ENCODE results near the gene TAS2R31. TPM values are rescaled to one million over a fixed set of nuclear protein-coding genes. Genes with fewer than 3 reads are reported as not detected.

Gene TAS2R31
- total and polyA plus RNA-seq, 10 of the 15 experiments (the other 5 are each of a cell fraction or from before 2014, with no cell fraction given): 0.09 to 4.9 (median 0.77) TPM

- TF ChIP-seq, protein P1, sequence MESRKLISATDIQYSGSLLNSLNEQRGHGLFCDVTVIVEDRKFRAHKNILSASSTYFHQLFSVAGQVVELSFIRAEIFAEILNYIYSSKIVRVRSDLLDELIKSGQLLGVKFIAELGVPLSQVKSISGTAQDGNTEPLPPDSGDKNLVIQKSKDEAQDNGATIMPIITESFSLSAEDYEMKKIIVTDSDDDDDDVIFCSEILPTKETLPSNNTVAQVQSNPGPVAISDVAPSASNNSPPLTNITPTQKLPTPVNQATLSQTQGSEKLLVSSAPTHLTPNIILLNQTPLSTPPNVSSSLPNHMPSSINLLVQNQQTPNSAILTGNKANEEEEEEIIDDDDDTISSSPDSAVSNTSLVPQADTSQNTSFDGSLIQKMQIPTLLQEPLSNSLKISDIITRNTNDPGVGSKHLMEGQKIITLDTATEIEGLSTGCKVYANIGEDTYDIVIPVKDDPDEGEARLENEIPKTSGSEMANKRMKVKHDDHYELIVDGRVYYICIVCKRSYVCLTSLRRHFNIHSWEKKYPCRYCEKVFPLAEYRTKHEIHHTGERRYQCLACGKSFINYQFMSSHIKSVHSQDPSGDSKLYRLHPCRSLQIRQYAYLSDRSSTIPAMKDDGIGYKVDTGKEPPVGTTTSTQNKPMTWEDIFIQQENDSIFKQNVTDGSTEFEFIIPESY (IDR thresholded peaks at IDR 0.05): no peak
- TF ChIP-seq MYB (IDR thresholded peaks at IDR 0.05; ENCODE audit: borderline replicate concordance, low read depth, low read length): no peak
- no peak for TF ChIP-seq ATF3 (IDR thresholded peaks at IDR 0.05; ENCODE audit: borderline replicate concordance, extremely low read depth, low read depth, low read length)
- no peak for TF ChIP-seq SRF (IDR thresholded peaks at IDR 0.05; ENCODE audit: low read depth in 2 of 2, low read length in 2 of 2)
- TF ChIP-seq, protein P2, sequence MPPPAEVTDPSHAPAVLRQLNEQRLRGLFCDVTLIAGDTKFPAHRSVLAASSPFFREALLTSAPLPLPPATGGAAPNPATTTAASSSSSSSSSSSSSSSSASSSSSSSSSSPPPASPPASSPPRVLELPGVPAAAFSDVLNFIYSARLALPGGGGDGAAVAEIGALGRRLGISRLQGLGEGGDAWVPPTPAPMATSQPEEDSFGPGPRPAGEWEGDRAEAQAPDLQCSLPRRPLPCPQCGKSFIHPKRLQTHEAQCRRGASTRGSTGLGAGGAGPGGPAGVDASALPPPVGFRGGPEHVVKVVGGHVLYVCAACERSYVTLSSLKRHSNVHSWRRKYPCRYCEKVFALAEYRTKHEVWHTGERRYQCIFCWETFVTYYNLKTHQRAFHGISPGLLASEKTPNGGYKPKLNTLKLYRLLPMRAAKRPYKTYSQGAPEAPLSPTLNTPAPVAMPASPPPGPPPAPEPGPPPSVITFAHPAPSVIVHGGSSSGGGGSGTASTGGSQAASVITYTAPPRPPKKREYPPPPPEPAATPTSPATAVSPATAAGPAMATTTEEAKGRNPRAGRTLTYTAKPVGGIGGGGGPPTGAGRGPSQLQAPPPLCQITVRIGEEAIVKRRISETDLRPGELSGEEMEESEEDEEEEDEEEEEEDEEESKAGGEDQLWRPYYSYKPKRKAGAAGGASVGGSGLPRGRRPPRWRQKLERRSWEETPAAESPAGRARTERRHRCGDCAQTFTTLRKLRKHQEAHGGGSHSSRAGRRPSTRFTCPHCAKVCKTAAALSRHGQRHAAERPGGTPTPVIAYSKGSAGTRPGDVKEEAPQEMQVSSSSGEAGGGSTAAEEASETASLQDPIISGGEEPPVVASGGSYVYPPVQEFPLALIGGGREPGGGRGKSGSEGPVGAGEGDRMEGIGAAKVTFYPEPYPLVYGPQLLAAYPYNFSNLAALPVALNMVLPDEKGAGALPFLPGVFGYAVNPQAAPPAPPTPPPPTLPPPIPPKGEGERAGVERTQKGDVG (CRISPR knock-in tag; IDR thresholded peaks at IDR 0.05): no peak
- TF ChIP-seq MEF2A (IDR thresholded peaks at IDR 0.05; ENCODE audit: insufficient read depth, low read depth, low read length): no peak
- TF ChIP-seq IKZF1 (conservative IDR thresholded peaks at IDR 0.05): no peak
- TF ChIP-seq TCF12 (IDR thresholded peaks at IDR 0.05; ENCODE audit: low read depth, low read length): no peak
- no peak for TF ChIP-seq CREB1 (IDR thresholded peaks at IDR 0.05; ENCODE audit: low read depth)
- 0 out of 2 replicates have a peak, but pooled peaks have one; percentile 44 for TF ChIP-seq ZNF217 (IDR thresholded peaks at IDR 0.05)
- peak; percentile 44; the same call in 1 of the 2 replicates for TF ChIP-seq NFIC (IDR thresholded peaks at IDR 0.05; ENCODE audit: low read depth, low read length)
- TF ChIP-seq MLLT1 (IDR thresholded peaks at IDR 0.05): no peak
- peak; percentile 54 for TF ChIP-seq CBFB (IDR thresholded peaks at IDR 0.05; ENCODE audit: low read depth)
- TF ChIP-seq LARP7 (IDR thresholded peaks at IDR 0.05): no peak
- TF ChIP-seq DPF2 (IDR thresholded peaks at IDR 0.05): no peak
- peak; percentile 41; the same call in 1 of the 3 replicates for TF ChIP-seq POU2F2 (IDR thresholded peaks at IDR 0.05; ENCODE audit: borderline replicate concordance, low read depth, low read length)
- TF ChIP-seq POLR2AphosphoS5 (IDR thresholded peaks at IDR 0.05; ENCODE audit: low read length): no peak
- TF ChIP-seq NBN (IDR thresholded peaks at IDR 0.05): no peak
- no peak for TF ChIP-seq TARDBP (IDR thresholded peaks at IDR 0.05; ENCODE audit: borderline replicate concordance)
- TF ChIP-seq BMI1 (IDR thresholded peaks at IDR 0.05; ENCODE audit: borderline replicate concordance): no peak
- no peak for TF ChIP-seq NFYA (IDR thresholded peaks at IDR 0.05; ENCODE audit: borderline replicate concordance, low read depth, low read length)
- no peak for TF ChIP-seq CHD2 (IDR thresholded peaks at IDR 0.05; ENCODE audit: borderline replicate concordance, low read depth, low read length)
- TF ChIP-seq, protein P3, sequence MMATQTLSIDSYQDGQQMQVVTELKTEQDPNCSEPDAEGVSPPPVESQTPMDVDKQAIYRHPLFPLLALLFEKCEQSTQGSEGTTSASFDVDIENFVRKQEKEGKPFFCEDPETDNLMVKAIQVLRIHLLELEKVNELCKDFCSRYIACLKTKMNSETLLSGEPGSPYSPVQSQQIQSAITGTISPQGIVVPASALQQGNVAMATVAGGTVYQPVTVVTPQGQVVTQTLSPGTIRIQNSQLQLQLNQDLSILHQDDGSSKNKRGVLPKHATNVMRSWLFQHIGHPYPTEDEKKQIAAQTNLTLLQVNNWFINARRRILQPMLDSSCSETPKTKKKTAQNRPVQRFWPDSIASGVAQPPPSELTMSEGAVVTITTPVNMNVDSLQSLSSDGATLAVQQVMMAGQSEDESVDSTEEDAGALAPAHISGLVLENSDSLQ (IDR thresholded peaks at IDR 0.05): peak; percentile 44; the same call in 1 of the 2 replicates
- peak; percentile 14 to 53; a peak in 1 of 4 replicates for TF ChIP-seq EP300 (IDR thresholded peaks at IDR 0.05; ENCODE audit: borderline replicate concordance in 1 of 2, control insufficient read depth in 1 of 2, low read depth in 2 of 2, low read length in 2 of 2)
- TF ChIP-seq RUNX3 (IDR thresholded peaks at IDR 0.05; ENCODE audit: low read length): peak; percentile 98
These were observed 49.0 kb downstream of the TAS2R31 start (continued) for GRCh38 chr12:10982244-10982643.
